NB4 (cell line): ENCODE measurements around the gene ACSS3.

Experiments
- CTCF ChIP-seq: IDR thresholded peaks from one replicate; pipeline ENCODE4 v1.5.1; 2012; ENCODE audit warnings: low read depth, low read length
- MAX ChIP-seq: IDR thresholded peaks from 2 replicates; pipeline ENCODE4 v1.6.1; 2011; ENCODE audit warnings: low read depth, low read length
- MYC ChIP-seq: IDR thresholded peaks from 2 replicates; pipeline ENCODE4 v1.6.1; 2011; ENCODE audit warnings: low read depth, low read length
- POLR2A ChIP-seq: IDR thresholded peaks from 2 replicates; pipeline ENCODE4 v1.6.1; 2011; ENCODE audit warnings: mild to moderate bottlenecking; ENCODE audit not compliant: insufficient read length; ENCODE audit errors: extremely low read depth

GRCh38 chr12:81088221-81088620 is 10.3 kb downstream of the ACSS3 start:
- no peak for TF ChIP-seq CTCF
- no peak for TF ChIP-seq MAX
- TF ChIP-seq POLR2A: no peak
- TF ChIP-seq MYC: no peak
